ENCODE measurements around the gene EIF4EBP2. TPM values are rescaled to one million over a fixed set of nuclear protein-coding genes. Genes with fewer than 3 reads are reported as not detected.

EIF4EBP2 gene, protein sequence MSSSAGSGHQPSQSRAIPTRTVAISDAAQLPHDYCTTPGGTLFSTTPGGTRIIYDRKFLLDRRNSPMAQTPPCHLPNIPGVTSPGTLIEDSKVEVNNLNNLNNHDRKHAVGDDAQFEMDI
- 21.8 and 27.8 TPM in 2 replicates for total RNA-seq

GRCh38 chr10:70404036-70404786 is at the start of gene EIF4EBP2:
TSS of gene EIF4EBP2 (plus strand) at chr10:70404145. CDS start at chr10:70404402, 257 bp downstream.
- peak; percentile 80 to 96 for DNase-seq (ENCODE audit: low read depth in 2 of 2)

GRCh38 chr10:70354556-70354955 is 49.4 kb upstream of the EIF4EBP2 start:
- DNase-seq (ENCODE audit: low read depth in 2 of 2): no peak

- DNase-seq (ENCODE audit: low read depth in 2 of 2): no peak
Measured at GRCh38 chr10:70355051-70356021, 48.6 kb upstream of the EIF4EBP2 start.

DNA sequence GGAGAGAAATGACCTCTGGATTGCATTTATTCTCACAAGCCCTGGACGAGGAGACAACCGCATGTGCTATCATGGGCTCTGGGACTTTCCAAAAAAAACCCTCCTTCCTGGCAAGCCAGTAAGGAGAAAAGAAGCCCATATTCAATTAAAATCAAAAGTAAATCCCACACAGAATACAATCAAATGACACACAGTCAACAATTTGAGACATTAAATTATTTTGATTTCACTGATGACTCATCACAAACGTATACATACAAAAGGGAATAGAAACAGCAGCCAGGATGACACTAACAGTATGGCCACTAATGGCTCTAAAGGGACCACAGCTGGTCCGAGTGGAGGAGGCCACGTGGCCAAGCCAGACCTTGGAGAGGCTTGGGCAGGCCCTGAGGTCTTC is 46.4 kb upstream of the EIF4EBP2 start:
- DNase-seq (ENCODE audit: low read depth in 2 of 2): peak in 1 of 2 donors; percentile 16

- no peak for DNase-seq (ENCODE audit: low read depth in 2 of 2)
Measured at GRCh38 chr10:70358446-70358845, 45.5 kb upstream of the EIF4EBP2 start.

DNA sequence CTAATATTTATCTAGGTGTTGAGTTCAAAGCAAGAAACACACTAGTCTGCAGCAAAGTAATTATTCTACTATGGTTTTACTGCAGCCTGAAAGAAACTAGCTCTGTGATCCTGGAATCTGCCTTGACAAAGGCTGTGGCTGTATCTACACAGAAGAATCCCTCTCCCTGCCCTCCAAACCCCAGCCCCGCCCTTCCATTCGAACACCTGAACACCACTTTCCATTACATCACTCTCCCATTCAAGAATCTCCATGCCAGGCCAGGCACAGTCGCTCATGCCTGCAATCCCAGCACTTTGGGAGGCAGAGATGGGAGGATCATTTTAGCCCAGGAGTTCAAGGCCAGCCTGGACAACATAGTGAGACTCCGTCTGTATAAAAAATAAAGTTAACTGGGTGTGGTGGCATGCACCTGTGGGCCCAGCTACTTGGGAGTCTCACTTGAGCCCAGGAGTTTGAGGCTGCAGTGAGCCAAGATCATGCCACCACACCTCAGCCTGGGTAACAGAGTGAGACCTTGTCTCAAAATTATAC is 44.9 kb upstream of the EIF4EBP2 start:
- no peak for DNase-seq (ENCODE audit: low read depth in 2 of 2)

DNA sequence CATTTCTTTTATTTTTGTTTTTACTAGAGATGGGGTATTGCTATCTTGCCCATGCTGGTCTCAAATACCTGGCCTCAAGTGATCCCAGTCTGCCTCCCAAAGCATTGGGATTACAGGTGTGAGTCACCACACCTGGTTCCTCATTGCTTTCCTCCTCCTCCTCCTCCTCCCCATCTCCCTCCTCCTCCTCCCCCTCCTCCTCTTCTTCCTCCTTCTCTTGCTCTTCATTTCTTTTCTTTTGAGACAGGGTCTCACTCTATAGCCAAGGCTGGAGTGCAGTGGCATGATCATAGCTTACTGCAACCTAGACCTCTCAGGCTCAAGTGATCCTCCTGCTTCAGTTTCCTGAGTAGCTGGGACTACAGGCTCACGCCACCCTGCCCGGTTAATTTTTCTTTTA is 43.7 kb upstream of the EIF4EBP2 start:
- no peak for DNase-seq (ENCODE audit: low read depth in 2 of 2)

DNA sequence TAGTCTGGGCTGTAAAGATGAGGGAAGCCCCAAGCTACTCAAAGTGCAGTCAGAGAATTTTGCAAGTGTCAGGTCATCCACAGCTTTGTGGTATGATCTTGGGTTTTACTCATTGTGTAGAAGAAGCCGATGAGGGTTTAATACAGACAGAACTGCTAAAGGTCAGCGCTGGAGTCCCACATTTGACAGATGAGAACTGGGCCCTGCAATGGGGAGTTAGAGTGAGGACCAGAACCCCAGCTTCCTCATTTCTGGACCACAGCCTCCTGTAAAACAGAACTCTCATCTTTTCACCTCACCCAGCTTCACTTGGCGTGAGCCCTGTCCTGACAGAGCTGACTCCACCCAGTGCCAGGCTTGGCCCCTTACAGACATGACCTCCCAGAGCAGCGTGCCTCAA is 41.6 kb upstream of the EIF4EBP2 start:
- DNase-seq (ENCODE audit: low read depth in 2 of 2): no peak

DNA sequence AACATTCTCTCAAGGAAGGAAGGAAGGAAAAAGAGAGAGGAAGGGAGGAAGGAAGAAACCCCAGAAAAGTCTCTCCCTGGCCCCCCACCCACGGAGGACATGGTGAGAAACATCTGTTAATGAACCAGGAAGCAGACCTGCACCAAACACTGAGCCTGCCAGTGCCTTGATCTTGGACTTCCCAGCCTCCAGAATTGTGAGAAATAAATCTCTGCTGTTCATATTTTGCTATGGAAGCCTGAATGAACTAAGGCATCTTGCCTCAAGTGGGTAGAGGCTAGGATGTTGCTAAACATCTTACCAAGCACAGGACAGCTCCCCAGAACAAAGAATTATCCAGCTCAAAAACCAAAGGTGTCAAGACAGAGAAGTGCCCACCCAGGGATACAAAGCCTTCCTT is 40.7 kb upstream of the EIF4EBP2 start:
- DNase-seq (ENCODE audit: low read depth in 2 of 2): no peak

- DNase-seq (ENCODE audit: low read depth in 2 of 2): peak; percentile 63 to 85
Measured at GRCh38 chr10:70363971-70364771, 39.8 kb upstream of the EIF4EBP2 start.

GRCh38 chr10:70364772-70365091 is 39.2 kb upstream of the EIF4EBP2 start:
- no peak for DNase-seq (ENCODE audit: low read depth in 2 of 2)

DNA sequence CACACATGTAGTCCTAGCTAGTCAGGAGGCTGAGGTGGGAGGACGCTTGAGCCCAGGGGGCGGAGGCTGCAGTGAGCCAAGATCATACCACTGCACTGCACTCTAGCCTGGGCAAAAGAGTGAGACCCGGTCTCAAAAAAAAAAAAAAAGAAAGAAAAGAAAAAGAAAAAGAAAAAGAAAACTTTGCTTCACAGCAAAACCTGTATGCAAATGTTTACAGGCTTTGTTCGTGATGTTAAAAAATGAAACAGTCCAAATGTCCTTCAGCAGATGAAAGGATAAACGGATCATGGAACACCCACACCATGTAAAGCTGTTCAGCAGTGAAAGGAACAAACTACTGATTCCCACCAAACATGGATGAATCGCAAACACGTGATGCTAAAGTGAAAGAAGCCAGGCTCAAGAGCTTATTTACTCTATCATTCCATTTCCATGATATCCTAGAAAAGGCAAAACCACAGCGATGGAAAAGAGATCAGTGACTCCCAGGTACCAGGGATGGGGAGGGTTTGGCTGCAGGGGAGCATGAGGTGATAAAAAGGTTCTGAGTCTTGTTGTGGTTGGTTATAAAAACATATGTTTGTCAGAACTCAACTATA is 36.6 kb upstream of the EIF4EBP2 start:
- no peak for DNase-seq (ENCODE audit: low read depth in 2 of 2)

DNA sequence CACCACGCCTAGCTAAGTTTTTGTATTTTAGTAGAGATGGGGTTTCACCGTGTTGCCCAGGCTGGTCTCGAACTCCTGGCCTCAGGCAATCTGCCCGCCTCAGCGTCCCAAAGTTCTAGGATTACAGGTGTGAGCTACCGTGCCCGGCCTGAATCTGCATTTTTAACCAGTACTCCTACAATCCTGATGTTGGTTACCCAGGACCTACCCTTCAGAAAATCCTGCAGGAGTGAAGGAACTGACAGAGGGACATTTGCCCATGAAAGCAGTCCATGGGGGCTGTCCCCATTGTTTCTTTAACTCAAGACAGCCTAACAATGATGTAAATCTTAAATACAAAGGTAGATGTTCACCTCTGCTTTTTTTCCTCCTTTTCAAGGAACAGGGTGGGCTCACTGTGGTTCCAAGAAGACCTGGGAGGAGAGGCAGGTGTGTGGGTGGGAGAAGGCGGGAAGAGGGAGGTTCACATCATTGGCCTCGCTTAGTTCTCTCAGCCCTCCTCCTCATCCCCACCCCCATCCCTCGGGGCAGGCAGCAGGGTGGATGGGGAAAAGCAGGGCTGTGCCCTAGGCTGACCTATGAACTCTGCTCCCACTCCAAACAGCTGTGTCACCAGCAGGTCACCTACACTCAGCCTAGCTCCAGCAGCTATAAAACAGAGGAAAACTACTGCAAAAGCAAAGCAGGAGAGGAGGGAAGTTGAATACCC is 35.0 kb upstream of the EIF4EBP2 start:
- no peak for DNase-seq (ENCODE audit: low read depth in 2 of 2)

DNA sequence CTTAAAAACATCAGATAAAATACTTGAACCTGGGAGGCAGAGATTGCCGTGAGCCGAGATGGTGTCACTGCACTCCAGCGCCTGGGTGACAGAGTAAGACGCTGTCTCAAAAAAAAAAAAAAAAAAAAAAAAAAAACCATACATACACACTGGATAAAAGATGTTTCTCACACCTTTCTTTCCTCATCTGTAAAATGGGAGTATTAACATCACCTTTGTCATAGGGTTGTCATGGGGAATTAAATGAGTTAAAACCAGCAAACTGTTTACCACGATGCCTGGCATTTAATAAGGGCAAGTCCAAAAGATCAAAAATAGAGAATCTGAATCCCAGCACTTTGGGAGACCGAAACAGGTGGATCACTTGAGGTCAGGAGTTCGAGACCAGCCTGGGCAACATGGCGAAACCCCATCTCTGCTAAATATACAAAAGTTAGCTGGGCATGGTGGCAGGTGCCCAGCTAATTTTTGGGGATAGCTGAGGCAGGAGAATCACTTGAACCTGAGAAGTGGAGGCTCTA is 34.4 kb upstream of the EIF4EBP2 start:
- no peak for DNase-seq (ENCODE audit: low read depth in 2 of 2)

- DNase-seq (ENCODE audit: low read depth in 2 of 2): no peak
Measured at GRCh38 chr10:70370766-70371165, 33.2 kb upstream of the EIF4EBP2 start.

GRCh38 chr10:70371846-70372245 is 32.1 kb upstream of the EIF4EBP2 start:
- no peak for DNase-seq (ENCODE audit: low read depth in 2 of 2)

- DNase-seq (ENCODE audit: low read depth in 2 of 2): peak in 1 of 2 donors; percentile 39
Measured at GRCh38 chr10:70374775-70375614, 28.9 kb upstream of the EIF4EBP2 start.

GRCh38 chr10:70376436-70377378 is 27.2 kb upstream of the EIF4EBP2 start:
- peak in 1 of 2 donors; percentile 41 for DNase-seq (ENCODE audit: low read depth in 2 of 2)

Measured in dermis microvascular lymphatic vessel endothelial cell (primary cell).